Activated B cell treated with CpG ODN at 0.5 μM for 24 hours (primary cell): ENCODE data around the gene GIMAP4. TPM values are rescaled to one million over a fixed set of nuclear protein-coding genes. Genes with fewer than 3 reads are reported as not detected.
"Not testable (repeated sequence)": the region's sequence is repeated elsewhere in the genome, so short reads cannot be mapped to it uniquely, and the experiment has no call there.

ENCODE experiments used
- ATAC-seq: fragments of 200-7000 bp; cut with Tn5 transposase; one replicate; pipeline ENCODE4 v1.10.0; 2021; ENCODE audit warnings: low read depth, mild to moderate bottlenecking, moderate library complexity
- CTCF ChIA-PET: fragments of 350-600 bp; sonication (Branson Sonifier 250); formaldehyde crosslinking; loops from one replicate; lab custom pipeline; 2021; ENCODE audit warnings: antibody characterized with exemption; lab: Charles Lee
- POLR2A ChIA-PET: fragments of 350-600 bp; sonication (Branson Sonifier 250); formaldehyde crosslinking; loops from one replicate; lab custom pipeline; 2021; ENCODE audit warnings: antibody characterized with exemption; lab: Charles Lee
- DNase-seq: peaks from one replicate; pipeline ENCODE4 v3.0.0; 2022
- H3K27ac Mint-ChIP-seq: one replicate; pipeline ENCODE4 v1.8.0; 2020; ENCODE audit warnings: mixed read lengths
- H3K27me3 Mint-ChIP-seq: one replicate; pipeline ENCODE4 v1.8.0; 2021; ENCODE audit warnings: mixed read lengths
- H3K36me3 Mint-ChIP-seq: one replicate; pipeline ENCODE4 v1.8.0; 2021; ENCODE audit warnings: low read depth, mixed read lengths
- H3K4me1 Mint-ChIP-seq: one replicate; pipeline ENCODE4 v1.8.0; 2021; ENCODE audit warnings: mixed read lengths
- H3K4me3 Mint-ChIP-seq: one replicate; pipeline ENCODE4 v1.8.0; 2020; ENCODE audit warnings: mild to moderate bottlenecking, mixed read lengths
- H3K9me3 Mint-ChIP-seq: one replicate; pipeline ENCODE4 v1.8.0; 2020; ENCODE audit warnings: mixed read lengths
- CTCF ChIP-seq: fragments of 200-600 bp; IDR thresholded peaks from one replicate; pipeline ENCODE4 v1.8.0; 2022; ENCODE audit warnings: antibody characterized with exemption, mild to moderate bottlenecking
- intact Hi-C: fragments of 100-400 bp; cut with micrococcal nuclease; formaldehyde crosslinking; loops from one replicate; pipeline ENCODE4 v1.15.1; 2024
- total RNA-seq: library from RNA; stranded (reverse); gene quantifications from 2 replicates; pipeline ENCODE4 v1.2.3, GENCODE V29; 2022

The GIMAP4 gene
- total RNA-seq, 1 donor from 2014 or later: 0.40 TPM

GRCh38 chr7:150572496-150572895 is 5.3 kb downstream of the GIMAP4 start:
- Mint-ChIP-seq H3K36me3 (no peaks in the 10 kb centered on the region), H3K4me1 (no peaks in the 10 kb centered on the region), H3K9me3 (peaks cover 7% of the 10 kb centered on the region), H3K27me3 (peaks cover 1% of the 10 kb centered on the region), H3K27ac (no peak overlapping the region), H3K4me3 (no peak overlapping the region)
- DNase-seq: no peak
- ATAC-seq: no peak
- ChIA-PET POLR2A (no interaction called here), CTCF (no interaction called here)
- intact Hi-C loops: no loop called here
- no peak for TF ChIP-seq CTCF

GRCh38 chr7:150579979-150580637 is 12.9 kb downstream of the GIMAP4 start:
- H3K36me3 Mint-ChIP-seq, CTCF ChIA-PET, H3K27ac Mint-ChIP-seq, intact Hi-C loops, H3K9me3 Mint-ChIP-seq, POLR2A ChIA-PET, H3K4me1 Mint-ChIP-seq, H3K4me3 Mint-ChIP-seq, DNase-seq, ATAC-seq: not testable (repeated sequence)
- peaks cover 15% of the 10 kb centered on the region for H3K27me3 Mint-ChIP-seq

- no peak overlapping the region for H3K27ac Mint-ChIP-seq
- DNase-seq (no peak), ATAC-seq (no peak)
- peaks cover 8% of the 10 kb centered on the region for H3K9me3 Mint-ChIP-seq
- H3K36me3 Mint-ChIP-seq: no peaks in the 10 kb centered on the region
- peaks cover 15% of the 10 kb centered on the region for H3K27me3 Mint-ChIP-seq
- H3K4me1 Mint-ChIP-seq: no peaks in the 10 kb centered on the region
- intact Hi-C loops: no loop called here
- H3K4me3 Mint-ChIP-seq: no peak overlapping the region
- POLR2A ChIA-PET: no interaction called here
- no peak for TF ChIP-seq CTCF
- CTCF ChIA-PET: no interaction called here
Measured at GRCh38 chr7:150580638-150581394, 13.6 kb downstream of the GIMAP4 start.

- Mint-ChIP-seq H3K27ac (no peak overlapping the region), H3K36me3 (no peaks in the 10 kb centered on the region)
- DNase-seq: no peak
Measured at GRCh38 chr7:150585199-150585598, 18.0 kb downstream of the GIMAP4 start.

GRCh38 chr7:150586068-150586784 is 19.0 kb downstream of the GIMAP4 start:
- Mint-ChIP-seq H3K9me3 (peaks cover 3% of the 10 kb centered on the region), H3K4me1 (no peaks in the 10 kb centered on the region), H3K27ac (no peak overlapping the region), H3K36me3 (no peaks in the 10 kb centered on the region), H3K4me3 (no peak overlapping the region), H3K27me3 (peaks cover 8% of the 10 kb centered on the region)
- no peak for TF ChIP-seq CTCF
- ChIA-PET POLR2A (no interaction called here), CTCF (no interaction called here)
- ATAC-seq (no peak), DNase-seq (no peak)
- intact Hi-C loops: no loop called here

More at GRCh38 chr7:150585199-150585598, 18.0 kb downstream of the GIMAP4 start:
- Mint-ChIP-seq H3K9me3 (peaks cover 6% of the 10 kb centered on the region), H3K4me1 (no peaks in the 10 kb centered on the region), H3K4me3 (no peak overlapping the region), H3K27me3 (peaks cover 13% of the 10 kb centered on the region)
- intact Hi-C loops: no loop called here
- ChIA-PET CTCF (no interaction called here), POLR2A (no interaction called here)
- no peak for TF ChIP-seq CTCF
- ATAC-seq: no peak
